Spleen (tissue), 7 donors: Measurements from ENCODE around the gene TBC1D26.

Source experiments
- CTCF ChIP-seq, 11 experiments: fragments of 200-600 bp in 7 of 11; fragments of 450-650 bp in 4 of 11; sonication (generic) in 4 of 11; IDR thresholded peaks in 8 of 11; conservative IDR thresholded peaks in 3 of 11; 1 replicate in 7 of 11; 2 replicates in 4 of 11; pipeline versions ENCODE4 v1.4.0 to v1.8.0; 2016 to 2021; ENCODE audit warnings: antibody characterized with exemption in 11 of 11, inconsistent platforms in 4 of 11, mild to moderate bottlenecking in 1 of 11
- POLR2AphosphoS5 ChIP-seq, 3 donors: sonication (generic); formaldehyde crosslinking; IDR thresholded peaks; one replicate each; pipeline ENCODE4 v1.5.1; 2017; ENCODE audit warnings: antibody characterized with exemption in 3 of 3
- donor health status: DM: no; HTN: no; CAD: no; lungs with moderate emphysema.
- donor health status: DM: no; HTN: no; CAD: no.
- donor health status: DM: no; HTN: no; CAD: no.

GRCh38 chr17:15741624-15742023 is 9.5 kb downstream of the TBC1D26 start:
- TF ChIP-seq POLR2AphosphoS5 (IDR thresholded peaks at IDR 0.05): no peak
- no peak for TF ChIP-seq CTCF (IDR thresholded peaks at IDR 0.05 in 8 of 11, conservative IDR thresholded peaks at IDR 0.05 in 3 of 11)
